H9 (cell line): ENCODE results near the gene CUL4A. TPM values are rescaled to one million over a fixed set of nuclear protein-coding genes. Genes with fewer than 3 reads are reported as not detected.

Experiments used
- DNase-seq: peaks from one replicate; pipeline ENCODE4 v3.0.0-alpha.2; 2017
- H2AFZ ChIP-seq: one replicate; pipeline ENCODE4 v1.6.1; 2013; ENCODE audit warnings: mild to moderate bottlenecking, low read length, control low read depth, moderate library complexity
- H2AK5ac ChIP-seq: 2 replicates; pipeline ENCODE4 v1.6.1; 2013; ENCODE audit warnings: low read length, control low read depth, mixed read lengths; ENCODE audit not compliant: insufficient read length
- H2BK120ac ChIP-seq: one replicate; pipeline ENCODE4 v1.6.1; 2013; ENCODE audit warnings: low read depth, mild to moderate bottlenecking, low read length, control low read depth, inconsistent platforms; ENCODE audit not compliant: poor library complexity, severe bottlenecking
- H2BK12ac ChIP-seq: 2 replicates; pipeline ENCODE4 v1.6.1; 2013; ENCODE audit warnings: low read length, control low read depth, mixed read lengths, low read depth; ENCODE audit not compliant: insufficient read length
- H2BK15ac ChIP-seq: 2 replicates; pipeline ENCODE4 v1.6.1; 2013; ENCODE audit warnings: low read depth, low read length, control low read depth
- H2BK20ac ChIP-seq: one replicate; pipeline ENCODE4 v1.6.1; 2013; ENCODE audit warnings: low read depth, mild to moderate bottlenecking, low read length, control low read depth, inconsistent platforms; ENCODE audit not compliant: poor library complexity, severe bottlenecking
- H2BK5ac ChIP-seq: 2 replicates; pipeline ENCODE4 v1.6.1; 2013; ENCODE audit warnings: low read length, control low read depth, mixed read lengths; ENCODE audit not compliant: insufficient read length
- H3K14ac ChIP-seq: 2 replicates; pipeline ENCODE4 v1.6.1; 2013; ENCODE audit warnings: low read length, control low read depth; ENCODE audit not compliant: insufficient read depth
- H3K18ac ChIP-seq: 2 replicates; pipeline ENCODE4 v1.6.1; 2013; ENCODE audit warnings: low read depth, mild to moderate bottlenecking, mixed read lengths, low read length, control low read depth; ENCODE audit not compliant: insufficient read length
- H3K23ac ChIP-seq: 2 replicates; pipeline ENCODE4 v1.6.1; 2013; ENCODE audit warnings: low read length, control low read depth, mixed read lengths, low read depth; ENCODE audit not compliant: insufficient read length
- H3K23me2 ChIP-seq: 2 replicates; pipeline ENCODE4 v1.6.1; 2013; ENCODE audit warnings: low read depth, mild to moderate bottlenecking, mixed read lengths, low read length, control low read depth; ENCODE audit not compliant: insufficient read length, poor library complexity, severe bottlenecking
- H3K27ac ChIP-seq: 2 replicates; pipeline ENCODE4 v1.5.1; 2013; ENCODE audit warnings: low read length, control low read depth, mixed read lengths, low read depth; ENCODE audit not compliant: insufficient read length
- H3K27me3 ChIP-seq: 2 replicates; pipeline ENCODE4 v1.6.1; 2013; ENCODE audit warnings: low read length, control low read depth, inconsistent platforms; ENCODE audit not compliant: insufficient read depth
- H3K4ac ChIP-seq: 2 replicates; pipeline ENCODE4 v1.6.1; 2013; ENCODE audit warnings: low read depth, mild to moderate bottlenecking, control low read depth, inconsistent platforms, low read length, moderate library complexity
- H3K4me1 ChIP-seq: 2 replicates; pipeline ENCODE4 v1.6.1; 2013; ENCODE audit warnings: low read length, control low read depth, inconsistent platforms; ENCODE audit not compliant: insufficient read depth
- H3K4me2 ChIP-seq: 2 replicates; pipeline ENCODE4 v1.6.1; 2013; ENCODE audit warnings: low read length, control low read depth, mixed read lengths; ENCODE audit not compliant: insufficient read length, insufficient read depth
- H3K56ac ChIP-seq: 2 replicates; pipeline ENCODE4 v1.6.1; 2013; ENCODE audit warnings: low read depth, mild to moderate bottlenecking, mixed read lengths, low read length, control low read depth; ENCODE audit not compliant: insufficient read length
- H3K79me1 ChIP-seq: 2 replicates; pipeline ENCODE4 v1.6.1; 2013; ENCODE audit warnings: low read depth, mild to moderate bottlenecking, moderate library complexity, low read length, control low read depth, inconsistent platforms; ENCODE audit not compliant: insufficient read depth, poor library complexity, severe bottlenecking
- H3K79me2 ChIP-seq: 2 replicates; pipeline ENCODE4 v1.6.1; 2013; ENCODE audit warnings: low read length, control low read depth, inconsistent platforms; ENCODE audit not compliant: insufficient read depth
- H3K9ac ChIP-seq: 2 replicates; pipeline ENCODE4 v1.6.1; 2013; ENCODE audit warnings: low read length, control low read depth, mixed read lengths; ENCODE audit not compliant: insufficient read length; ENCODE audit errors: extremely low read depth
- H3K9me3 ChIP-seq: one replicate; pipeline ENCODE4 v1.6.1; 2013; ENCODE audit warnings: low read depth, low read length, inconsistent platforms; ENCODE audit not compliant: control insufficient read depth
- H3T11ph ChIP-seq: one replicate; pipeline ENCODE4 v1.6.1; 2013; ENCODE audit warnings: mild to moderate bottlenecking, low read length, control low read depth, inconsistent platforms
- H4K20me1 ChIP-seq: one replicate; pipeline ENCODE4 v1.6.1; 2013; ENCODE audit not compliant: control insufficient read depth, insufficient read length, insufficient read depth
- H4K5ac ChIP-seq: 2 replicates; pipeline ENCODE4 v1.6.1; 2013; ENCODE audit warnings: low read depth, mild to moderate bottlenecking, mixed read lengths, low read length, control low read depth; ENCODE audit not compliant: insufficient read length
- H4K8ac ChIP-seq: replicated peaks from 2 replicates; pipeline ENCODE4 v1.6.1; 2013; ENCODE audit warnings: low read length, control low read depth, mixed read lengths, low read depth; ENCODE audit not compliant: insufficient read length
- H4K91ac ChIP-seq: 2 replicates; pipeline ENCODE4 v1.6.1; 2013; ENCODE audit warnings: low read depth, mild to moderate bottlenecking, moderate library complexity, mixed read lengths, low read length, control low read depth; ENCODE audit not compliant: insufficient read length
- H3K27ac Mint-ChIP-seq, 3 experiments: 2 replicates in 2 of 3; 3 replicates in 1 of 3; pipeline ENCODE4 v1.8.0; 2020 to 2021; ENCODE audit warnings: mixed read lengths in 3 of 3, mild to moderate bottlenecking in 1 of 3, moderate library complexity in 1 of 3
- H3K27me3 Mint-ChIP-seq: 2 replicates; pipeline ENCODE4 v1.8.0; 2021; ENCODE audit warnings: low read depth, mild to moderate bottlenecking, moderate library complexity, mixed read lengths
- H3K36me3 Mint-ChIP-seq, 3 experiments: 2 replicates in 2 of 3; 3 replicates in 1 of 3; pipeline ENCODE4 v1.8.0; 2020 to 2021; ENCODE audit warnings: low read depth in 3 of 3, mixed read lengths in 3 of 3; ENCODE audit not compliant: insufficient read depth in 1 of 3
- H3K4me1 Mint-ChIP-seq, 2 experiments: 2 replicates each; pipeline ENCODE4 v1.8.0; 2020; ENCODE audit warnings: mixed read lengths in 2 of 2
- H3K4me3 Mint-ChIP-seq, 2 experiments: 2 replicates in 1 of 2; 3 replicates in 1 of 2; pipeline ENCODE4 v1.8.0; 2020 to 2021; ENCODE audit warnings: mild to moderate bottlenecking in 2 of 2, mixed read lengths in 2 of 2, moderate library complexity in 1 of 2
- H3K9me3 Mint-ChIP-seq, 2 experiments: 2 replicates in 1 of 2; 3 replicates in 1 of 2; pipeline ENCODE4 v1.8.0; 2020; ENCODE audit warnings: mild to moderate bottlenecking in 2 of 2, mixed read lengths in 2 of 2, moderate library complexity in 1 of 2
- WGBS: extraction: QIAGEN DNeasy Blood & Tissue Kit; methylation state at CpG from one replicate; pipeline ENCODE4 v1.1.7; 2013; ENCODE audit warnings: missing lambda C conversion rate, low lambda C conversion rate, mixed read lengths; ENCODE audit not compliant: insufficient read length; ENCODE audit errors: extremely low coverage; 5-methylcytosine and 5-hydroxymethylcytosine counted together
- total RNA-seq: library from RNA; stranded (reverse); gene quantifications from 2 replicates; pipeline ENCODE4 v1.2.1, GENCODE V29; 2021
- TF ChIP-seq, protein P1 (sequence below): fragments of 200-600 bp; sonication (generic); conservative IDR thresholded peaks from 3 replicates; pipeline ENCODE4 v1.8.0; 2021; ENCODE audit warnings: antibody characterized with exemption, mild to moderate bottlenecking

The CUL4A gene
- total RNA-seq, 1 experiment from 2014 or later, result 97.9 TPM

GRCh38 chr13:113208421-113209335 is 735 bp upstream of the CUL4A start, which contains the start of gene PCID2:
Gene PCID2, minus strand, starts transcription at chr13:113208669. Its CDS starts 35 bp downstream, at chr13:113208634.
- Mint-ChIP-seq H3K36me3 (peaks cover 37 to 41% (median 41%) of the 10 kb centered on the region in 3 experiments), H3K4me1 (peaks cover 26 to 39% of the 10 kb centered on the region in 2 experiments), H3K4me3 (peak within 1 kb of the TSS; percentile 89 to 93), H3K27ac (peak within 1 kb of the TSS; percentile 20 to 89 (median 59); a peak in 5 of 7 replicates), H3K27me3 (no peaks in the 10 kb centered on the region), H3K9me3 (no peaks in the 10 kb centered on the region)
- no peaks in the 10 kb centered on the region for H3K27me3 ChIP-seq
- H3T11ph ChIP-seq, result no peak within 1 kb of the TSS
- H2BK15ac ChIP-seq, result no peak within 1 kb of the TSS
- peak within 1 kb of the TSS; percentile 88 for H3K4me2 ChIP-seq
- H2BK120ac ChIP-seq, result peak within 1 kb of the TSS; percentile 84
- no peak within 1 kb of the TSS; the same call in 1 of the 2 replicates for H3K4ac ChIP-seq
- no peaks in the 10 kb centered on the region for H3K9me3 ChIP-seq
- no peak within 1 kb of the TSS for H4K8ac ChIP-seq
- H4K20me1 ChIP-seq, result no peaks in the 10 kb centered on the region
- H3K23ac ChIP-seq, result no peak within 1 kb of the TSS
- peaks cover 7% of the 10 kb centered on the region for H3K79me1 ChIP-seq
- H3K9ac ChIP-seq, result peak within 1 kb of the TSS; percentile 95
- H3K18ac ChIP-seq, result peak within 1 kb of the TSS; percentile 96
- peak within 1 kb of the TSS; percentile 71 for H4K91ac ChIP-seq
- DNase-seq, result peak; percentile 89
- no peak within 1 kb of the TSS for H2BK12ac ChIP-seq
- no peaks in the 10 kb centered on the region for H3K4me1 ChIP-seq
- H3K14ac ChIP-seq, result peak within 1 kb of the TSS; percentile 98
- WGBS, result no CpG with 5 or more reads among the region's 103 CpGs
- peaks cover 61% of the 10 kb centered on the region for H3K79me2 ChIP-seq
- no peak within 1 kb of the TSS for H2AFZ ChIP-seq
- no peak within 1 kb of the TSS for H2BK5ac ChIP-seq
- no peak within 1 kb of the TSS for H4K5ac ChIP-seq
- no peak within 1 kb of the TSS for H3K56ac ChIP-seq
- H3K23me2 ChIP-seq, result peaks cover 6% of the 10 kb centered on the region
- H3K27ac ChIP-seq, result peak within 1 kb of the TSS; percentile 24
- no peak within 1 kb of the TSS for H2BK20ac ChIP-seq
- no peak within 1 kb of the TSS for H2AK5ac ChIP-seq
- TF ChIP-seq, protein P1, sequence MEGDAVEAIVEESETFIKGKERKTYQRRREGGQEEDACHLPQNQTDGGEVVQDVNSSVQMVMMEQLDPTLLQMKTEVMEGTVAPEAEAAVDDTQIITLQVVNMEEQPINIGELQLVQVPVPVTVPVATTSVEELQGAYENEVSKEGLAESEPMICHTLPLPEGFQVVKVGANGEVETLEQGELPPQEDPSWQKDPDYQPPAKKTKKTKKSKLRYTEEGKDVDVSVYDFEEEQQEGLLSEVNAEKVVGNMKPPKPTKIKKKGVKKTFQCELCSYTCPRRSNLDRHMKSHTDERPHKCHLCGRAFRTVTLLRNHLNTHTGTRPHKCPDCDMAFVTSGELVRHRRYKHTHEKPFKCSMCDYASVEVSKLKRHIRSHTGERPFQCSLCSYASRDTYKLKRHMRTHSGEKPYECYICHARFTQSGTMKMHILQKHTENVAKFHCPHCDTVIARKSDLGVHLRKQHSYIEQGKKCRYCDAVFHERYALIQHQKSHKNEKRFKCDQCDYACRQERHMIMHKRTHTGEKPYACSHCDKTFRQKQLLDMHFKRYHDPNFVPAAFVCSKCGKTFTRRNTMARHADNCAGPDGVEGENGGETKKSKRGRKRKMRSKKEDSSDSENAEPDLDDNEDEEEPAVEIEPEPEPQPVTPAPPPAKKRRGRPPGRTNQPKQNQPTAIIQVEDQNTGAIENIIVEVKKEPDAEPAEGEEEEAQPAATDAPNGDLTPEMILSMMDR, result no peak
